HG02973 (cell line): Measurements from ENCODE around the gene COLEC12.

ENCODE experiments used
- ATAC-seq: cut with Tn5 transposase; IDR thresholded peaks from one replicate; pipeline ENCODE4 v1.9.1; 2021; ENCODE audit warnings: moderate library complexity; ENCODE audit not compliant: unreplicated experiment

The COLEC12 gene

DNA sequence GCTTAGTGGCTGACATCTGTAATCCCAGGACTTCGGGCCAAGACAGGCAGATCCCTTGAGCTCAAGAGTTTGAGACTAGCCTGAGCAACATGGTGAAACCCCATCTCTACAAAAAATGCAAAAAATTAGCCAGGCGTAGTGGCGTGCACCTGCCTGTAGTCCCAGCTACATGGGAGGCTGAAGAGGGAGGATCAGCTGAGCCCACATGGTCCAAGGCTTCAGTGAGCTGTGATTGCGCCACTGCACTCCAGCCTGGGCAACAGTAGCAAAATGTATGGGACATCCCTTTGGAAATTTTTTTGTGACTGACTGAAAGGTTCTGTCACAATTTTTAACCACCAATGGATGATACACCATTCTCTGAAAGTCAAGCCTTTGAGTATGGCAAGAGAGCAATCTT is 6.3 kb upstream of the COLEC12 start:
- ATAC-seq: no peak

DNA sequence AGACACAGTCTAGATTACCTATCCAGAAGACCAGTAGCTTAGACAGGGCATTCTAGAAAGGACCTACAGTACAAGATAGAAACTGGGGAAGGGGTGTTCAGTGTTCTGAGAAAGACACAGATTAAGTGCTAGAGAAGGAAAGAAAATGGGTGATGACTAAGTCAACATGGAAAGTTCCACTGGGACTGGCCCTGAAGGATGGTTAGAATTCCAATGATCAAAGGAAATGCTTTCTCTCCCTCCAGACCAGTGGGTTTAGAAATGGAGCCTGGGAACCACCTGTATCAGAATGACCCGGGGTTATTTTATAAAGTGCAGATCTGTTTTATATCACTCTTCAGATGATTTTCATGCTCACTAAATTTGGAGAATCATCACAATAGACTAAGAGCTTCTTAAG is 5.8 kb upstream of the COLEC12 start:
- ATAC-seq: no peak

- ATAC-seq: peak; percentile 98
Observed at GRCh38 chr18:505483-506122, 5.1 kb upstream of the COLEC12 start.

DNA sequence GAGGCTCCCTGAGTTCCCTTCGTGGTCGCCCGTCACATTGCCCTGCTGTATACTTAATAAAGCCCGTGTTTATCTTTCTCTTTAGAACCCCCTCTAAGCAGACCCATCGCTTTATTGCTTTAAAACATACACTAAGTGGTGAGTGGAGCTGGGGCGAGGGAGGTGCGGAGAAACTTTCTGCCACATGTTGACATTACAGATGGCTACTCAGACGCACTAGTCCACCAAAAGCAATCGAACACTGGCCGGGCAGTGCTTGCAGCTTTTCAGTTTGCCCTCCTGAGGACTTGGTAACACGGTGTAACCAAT is 859 bp upstream of the COLEC12 start:
- no peak for ATAC-seq

- no peak for ATAC-seq
Observed at GRCh38 chr18:499776-500631, 497 bp downstream of the COLEC12 start.

- no peak for ATAC-seq
Observed at GRCh38 chr18:498931-499775, 1.3 kb downstream of the COLEC12 start.

DNA sequence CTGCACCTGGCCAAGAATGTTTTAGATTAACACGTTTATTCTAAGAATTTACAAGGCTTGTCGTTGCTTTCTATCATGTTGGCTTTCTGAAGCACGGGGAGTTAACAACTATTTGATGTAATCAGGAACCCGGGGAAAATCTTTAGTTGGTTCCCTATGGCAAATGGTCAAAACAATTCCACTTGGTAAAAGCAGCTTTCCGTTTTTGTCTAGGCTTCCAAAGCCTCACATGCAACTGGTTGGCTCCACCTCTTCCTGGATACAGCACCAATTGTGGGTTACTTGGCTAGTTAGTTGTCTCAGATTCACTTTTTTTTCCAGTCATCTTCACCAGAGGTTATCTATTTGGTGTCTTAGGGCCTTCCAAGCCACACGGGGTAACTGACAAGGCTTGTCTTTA is 2.8 kb downstream of the COLEC12 start:
- no peak for ATAC-seq

- no peak for ATAC-seq
Observed at GRCh38 chr18:495452-495851, 5.0 kb downstream of the COLEC12 start.

DNA sequence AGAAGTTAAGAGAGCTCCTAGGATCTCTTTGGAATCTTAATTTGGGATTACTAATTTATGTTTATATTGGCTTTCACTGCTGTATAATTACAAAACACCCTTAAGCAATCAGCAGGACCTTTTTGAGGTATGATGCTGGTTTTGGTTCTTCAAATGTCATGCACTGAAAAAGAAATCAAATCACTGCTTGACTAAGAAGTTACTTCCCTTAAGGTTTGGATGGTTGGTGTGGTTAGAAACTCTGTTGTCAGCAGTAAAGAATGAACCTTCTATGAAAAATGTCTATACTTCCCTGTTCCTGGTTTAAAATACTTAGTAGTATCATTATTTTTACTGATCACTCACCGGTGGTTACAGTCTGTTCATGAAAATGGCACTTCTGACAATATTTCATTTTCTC is 5.5 kb downstream of the COLEC12 start:
- ATAC-seq: peak; percentile 42

DNA sequence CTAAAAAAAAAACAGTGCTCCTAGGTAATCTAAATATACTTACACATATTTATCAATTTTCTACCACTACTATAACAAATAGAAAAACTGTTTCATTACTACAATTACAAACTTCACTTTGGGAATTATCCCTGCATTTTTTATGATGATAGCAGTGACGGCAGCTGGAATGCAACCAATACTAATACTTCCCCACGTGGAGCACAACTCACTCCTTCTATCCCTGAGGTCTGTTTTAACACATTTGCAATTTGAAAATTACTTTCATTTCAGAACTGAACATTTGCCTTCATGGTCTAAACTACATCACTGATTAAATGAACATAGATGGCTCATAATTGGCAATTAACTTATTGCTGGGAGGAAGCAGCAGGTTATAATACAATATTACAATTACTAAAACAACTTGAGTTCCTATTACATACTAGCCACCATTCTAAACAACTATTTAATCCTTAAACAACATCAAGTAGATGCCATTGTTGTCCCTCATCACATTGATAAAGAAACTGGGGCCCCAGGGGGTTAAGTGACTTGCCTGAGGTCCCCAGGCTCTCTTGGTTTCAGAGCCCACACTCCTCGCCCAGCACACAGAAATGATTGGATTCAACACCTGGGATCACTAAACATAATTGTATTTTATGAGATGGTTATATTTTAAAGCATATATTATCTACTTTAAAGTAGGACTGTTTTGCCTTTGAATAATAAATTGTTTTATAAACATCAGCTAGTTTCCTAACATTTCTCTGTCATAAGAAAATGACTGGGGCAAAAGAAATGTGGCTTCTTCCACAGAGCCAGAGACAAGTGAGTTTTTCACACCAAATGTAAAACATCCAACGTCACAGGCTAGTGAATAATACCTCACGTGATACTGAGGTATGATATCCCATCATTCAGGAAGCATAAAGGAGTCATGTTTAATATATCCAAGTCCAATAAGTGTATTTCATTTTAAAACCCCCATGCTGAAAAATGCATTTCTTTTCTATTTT is 6.2 kb downstream of the COLEC12 start:
- ATAC-seq: no peak

GRCh38 chr18:492451-492850 is 8.1 kb downstream of the COLEC12 start:
- no peak for ATAC-seq

DNA sequence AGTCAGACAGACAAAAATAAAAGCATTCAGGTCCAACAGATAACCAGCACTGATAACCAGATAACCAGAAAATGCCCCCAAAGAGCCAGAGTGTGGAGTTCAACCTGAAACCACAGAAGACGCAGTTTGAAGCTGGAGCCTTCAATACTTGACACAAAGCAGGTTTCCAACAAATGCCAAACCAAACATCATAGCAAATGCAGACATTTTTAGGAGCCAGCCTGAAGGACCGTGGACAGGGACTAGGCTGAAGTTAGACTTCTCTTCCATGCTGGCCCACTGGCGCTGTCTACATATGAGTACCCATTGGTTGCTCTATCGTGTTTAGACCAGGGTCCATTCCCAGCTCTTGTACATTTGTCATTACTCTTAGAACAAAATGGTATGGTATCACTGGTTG is 9.9 kb downstream of the COLEC12 start:
- ATAC-seq: no peak

DNA sequence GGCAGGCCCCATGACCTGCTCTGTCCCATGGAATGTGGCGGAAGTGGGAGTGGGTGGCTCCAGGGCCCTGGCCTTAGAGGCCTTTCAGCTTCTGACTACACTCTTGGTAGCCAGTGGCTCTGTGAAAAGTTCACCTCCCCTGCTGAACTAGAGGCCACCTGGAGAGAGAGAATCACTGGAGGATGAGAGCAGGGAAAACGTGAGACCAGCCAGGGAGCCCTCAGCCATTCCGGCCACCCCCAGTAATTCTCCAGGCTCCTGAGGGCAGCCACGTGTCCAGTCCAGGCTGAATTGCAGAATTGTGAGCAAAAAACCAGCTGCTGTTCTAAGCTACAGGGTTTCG is 10.5 kb downstream of the COLEC12 start:
- ATAC-seq: no peak

DNA sequence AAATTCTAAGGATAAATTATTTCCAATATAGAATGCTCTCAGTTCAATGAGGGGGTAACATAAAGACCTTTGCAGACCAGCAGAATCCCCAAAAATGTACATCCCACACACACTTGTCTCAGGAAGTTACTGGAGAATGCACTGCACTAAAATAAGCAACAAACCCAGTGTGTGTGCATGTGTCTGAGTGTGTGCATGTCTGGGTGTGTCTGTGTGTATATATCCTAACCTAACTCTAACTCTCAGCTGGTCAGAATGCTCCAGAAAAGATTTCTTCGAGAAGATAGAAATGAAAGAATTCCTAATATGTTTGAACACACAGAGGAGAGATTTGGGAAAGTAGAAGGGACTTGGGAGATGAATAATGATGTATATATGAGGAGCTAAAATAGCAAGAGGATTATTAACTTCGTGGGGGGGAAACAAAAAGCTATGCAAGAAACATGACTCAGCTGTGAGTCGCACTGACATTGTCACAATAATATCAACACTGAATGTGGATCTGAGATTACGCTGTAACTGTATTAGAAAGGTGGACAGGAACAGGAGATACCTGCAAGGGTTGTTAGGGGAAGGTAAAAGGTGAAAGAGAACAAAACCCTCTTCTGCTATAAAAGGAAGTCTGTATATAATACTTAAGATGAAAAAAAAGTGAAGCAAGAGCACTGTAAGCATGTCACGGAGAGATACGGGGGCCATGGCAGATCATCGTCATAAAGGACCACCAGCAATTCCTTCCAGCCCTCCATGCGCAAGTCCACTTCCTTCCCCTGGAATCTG is 11.1 kb downstream of the COLEC12 start:
- ATAC-seq: no peak

GRCh38 chr18:486929-487740 is 13.4 kb downstream of the COLEC12 start:
- no peak for ATAC-seq

DNA sequence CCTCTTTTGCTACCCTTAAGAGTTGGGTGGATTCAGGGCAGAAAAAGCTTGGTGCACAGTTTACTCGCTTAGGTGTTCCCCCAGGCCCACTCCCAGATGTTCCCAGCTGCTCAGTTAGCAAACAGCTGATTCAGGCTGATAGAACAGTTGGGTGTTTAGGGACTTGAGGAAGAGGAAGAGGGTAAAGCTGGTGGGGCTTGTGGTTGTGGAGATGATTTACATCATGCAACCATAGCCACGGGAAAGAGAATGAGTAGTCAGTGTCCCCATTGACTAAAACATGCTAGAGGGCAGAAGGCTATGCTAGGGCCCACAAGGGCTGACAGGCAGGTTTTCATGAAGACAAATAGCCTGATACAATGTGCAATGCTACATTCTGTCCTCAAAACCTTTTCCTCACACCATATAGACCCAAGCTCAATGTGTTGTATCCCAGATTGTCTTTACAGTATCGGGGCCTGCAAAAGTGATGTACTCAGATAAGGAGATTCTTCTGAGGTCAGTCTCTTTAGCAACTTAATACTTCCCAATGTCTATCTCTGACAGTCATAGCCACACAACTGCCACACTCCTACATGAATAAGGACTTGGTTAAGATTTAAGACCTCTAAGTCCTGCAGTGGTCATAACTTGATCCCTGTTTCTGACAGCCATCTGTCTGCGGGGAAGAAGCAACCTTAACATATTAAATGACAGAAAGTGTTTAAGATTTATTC is 15.6 kb downstream of the COLEC12 start:
- ATAC-seq: peak; percentile 82

- no peak for ATAC-seq
Observed at GRCh38 chr18:478681-479080, 21.8 kb downstream of the COLEC12 start.

DNA sequence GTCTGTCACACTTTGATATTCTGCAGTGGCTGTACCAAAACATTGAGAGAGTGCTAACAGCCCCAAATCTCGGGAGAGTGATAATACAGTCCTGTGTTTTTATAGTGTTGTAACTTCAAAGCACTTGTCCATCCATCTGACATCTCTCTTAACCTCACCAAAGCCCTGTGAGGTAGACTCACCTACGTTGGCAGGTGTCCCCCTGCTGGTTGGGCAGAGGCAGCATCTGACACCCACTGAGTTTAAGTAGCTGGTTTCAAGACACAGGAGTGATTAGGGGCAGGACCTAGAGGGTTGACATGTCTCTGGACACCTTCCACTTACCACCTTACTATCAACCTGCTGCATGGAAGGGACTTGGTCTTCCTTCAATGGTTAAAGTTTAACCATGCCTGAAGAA is 22.9 kb downstream of the COLEC12 start:
- ATAC-seq: no peak
